Thyroid gland (tissue), 4 donors: ENCODE measurements around the gene TBCC. TPM values are rescaled to one million over a fixed set of nuclear protein-coding genes. Genes with fewer than 3 reads are reported as not detected.
A peak's percentile ranks its signal among the peaks of the same experiment; 100 is the strongest.

Experiments
- DNase-seq, 2 donors: peaks; one replicate each; pipeline ENCODE4 v3.0.0-alpha.2; 2019
- H3K27ac ChIP-seq, 3 donors: fragments of 200-600 bp; sonication (generic); 1 replicate in 2 of 3; 2 replicates in 1 of 3; pipeline ENCODE4 v1.5.1; 2016 to 2019; ENCODE audit warnings: mild to moderate bottlenecking in 1 of 3, moderate library complexity in 1 of 3
- H3K27me3 ChIP-seq: fragments of 200-600 bp; sonication (generic); one replicate; pipeline ENCODE4 v1.5.1; 2019
- H3K36me3 ChIP-seq, 2 donors: fragments of 200-600 bp; sonication (generic); one replicate each; pipeline ENCODE4 v1.5.1; 2016 to 2019
- H3K4me1 ChIP-seq, 2 donors: fragments of 200-600 bp; sonication (generic); one replicate each; pipeline ENCODE4 v1.5.1; 2017 to 2019
- H3K4me3 ChIP-seq, 3 donors: fragments of 200-600 bp; sonication (generic); replicated peaks in 1 of 3; 1 replicate in 2 of 3; 2 replicates in 1 of 3; pipeline ENCODE4 v1.5.1; 2016; ENCODE audit warnings: mild to moderate bottlenecking in 1 of 3
- H3K9me3 ChIP-seq: fragments of 200-600 bp; sonication (generic); one replicate; pipeline ENCODE4 v1.5.1; 2017
- POLR2A ChIP-seq, 2 donors: fragments of 450-650 bp; IDR thresholded peaks; one replicate each; pipeline ENCODE4 v1.6.1; 2017; ENCODE audit warnings: antibody characterized with exemption in 2 of 2, mild to moderate bottlenecking in 2 of 2, moderate library complexity in 1 of 2
- WGBS, 2 donors: methylation state at CpG; one replicate each; pipeline ENCODE4 v1.1.5; 2017; 5-methylcytosine and 5-hydroxymethylcytosine counted together
- intact Hi-C: fragments of 100-400 bp; cut with DNase I; formaldehyde crosslinking; loops from one replicate; pipeline ENCODE4 v1.15.1; 2023
- total RNA-seq, 4 donors: library from RNA; depleted of rRNA; stranded (reverse); fragments of >200 nt; gene quantifications; one replicate each; pipeline ENCODE4 v1.2.3, GENCODE V29; 2016
- TF ChIP-seq, protein P1 (sequence below), 6 experiments: fragments of 200-600 bp in 3 of 6; fragments of 450-650 bp in 3 of 6; sonication (generic) in 3 of 6; IDR thresholded peaks; one replicate each; pipeline ENCODE4 v1.5.1; 2016 to 2019; ENCODE audit warnings: antibody characterized with exemption in 6 of 6, mild to moderate bottlenecking in 2 of 6, inconsistent platforms in 1 of 6, moderate library complexity in 1 of 6

Gene TBCC
- total RNA-seq, 4 donors from 2014 or later, result 37.2 to 48.9 (median 48.4) TPM

DNA sequence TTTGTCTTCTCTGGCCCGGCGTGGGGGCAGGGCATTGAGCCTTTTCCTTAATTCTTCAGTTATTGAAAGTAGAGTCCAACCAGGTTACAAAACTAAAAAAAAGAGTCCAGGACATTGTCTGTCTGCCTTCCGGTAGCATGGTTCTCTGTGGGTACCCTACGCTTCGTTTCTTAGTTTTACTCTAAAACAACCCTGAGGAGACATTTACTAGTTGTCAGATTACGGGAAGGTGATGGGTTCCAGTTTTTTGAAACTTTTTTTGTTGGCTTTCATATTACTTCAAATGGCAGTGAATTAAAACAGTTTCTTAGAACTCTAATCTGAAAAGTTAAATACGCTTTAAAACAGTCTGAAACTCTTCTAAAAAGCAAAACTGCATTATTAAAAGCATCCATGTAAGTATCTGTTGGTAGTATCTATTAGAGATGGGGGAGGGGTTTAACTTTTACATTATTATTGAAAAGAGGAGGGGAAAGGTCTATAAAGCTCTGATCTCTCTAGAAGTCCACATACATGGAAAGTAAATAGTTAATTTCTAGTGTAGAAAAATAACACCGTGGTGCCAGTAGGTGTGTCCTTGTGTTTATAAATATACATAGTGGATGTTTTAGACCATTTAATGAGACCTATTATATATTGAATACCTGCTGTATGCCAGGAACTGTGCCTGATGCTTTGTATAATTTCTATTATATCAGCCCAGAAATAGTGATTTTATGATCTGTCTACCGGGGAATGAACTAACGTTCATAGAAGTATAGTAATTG lies 38.2 kb upstream of the TBCC start:
- H3K4me3 ChIP-seq, result peak overlapping the region; percentile 77 to 92 (median 90)
- H3K4me1 ChIP-seq, result peaks cover 40 to 63% of the 10 kb centered on the region in 2 donors
- no peak for DNase-seq
- 1% methylated on average over 10 of the region's 10 CpGs for WGBS, 2 donors
- H3K27me3 ChIP-seq, result no peaks in the 10 kb centered on the region
- H3K36me3 ChIP-seq, result no peaks in the 10 kb centered on the region
- peak overlapping the region; percentile 100 for H3K27ac ChIP-seq
- TF ChIP-seq, protein P1, sequence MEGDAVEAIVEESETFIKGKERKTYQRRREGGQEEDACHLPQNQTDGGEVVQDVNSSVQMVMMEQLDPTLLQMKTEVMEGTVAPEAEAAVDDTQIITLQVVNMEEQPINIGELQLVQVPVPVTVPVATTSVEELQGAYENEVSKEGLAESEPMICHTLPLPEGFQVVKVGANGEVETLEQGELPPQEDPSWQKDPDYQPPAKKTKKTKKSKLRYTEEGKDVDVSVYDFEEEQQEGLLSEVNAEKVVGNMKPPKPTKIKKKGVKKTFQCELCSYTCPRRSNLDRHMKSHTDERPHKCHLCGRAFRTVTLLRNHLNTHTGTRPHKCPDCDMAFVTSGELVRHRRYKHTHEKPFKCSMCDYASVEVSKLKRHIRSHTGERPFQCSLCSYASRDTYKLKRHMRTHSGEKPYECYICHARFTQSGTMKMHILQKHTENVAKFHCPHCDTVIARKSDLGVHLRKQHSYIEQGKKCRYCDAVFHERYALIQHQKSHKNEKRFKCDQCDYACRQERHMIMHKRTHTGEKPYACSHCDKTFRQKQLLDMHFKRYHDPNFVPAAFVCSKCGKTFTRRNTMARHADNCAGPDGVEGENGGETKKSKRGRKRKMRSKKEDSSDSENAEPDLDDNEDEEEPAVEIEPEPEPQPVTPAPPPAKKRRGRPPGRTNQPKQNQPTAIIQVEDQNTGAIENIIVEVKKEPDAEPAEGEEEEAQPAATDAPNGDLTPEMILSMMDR (IDR thresholded peaks at IDR 0.05), result no peak
- TF ChIP-seq POLR2A (IDR thresholded peaks at IDR 0.05), result no peak
- intact Hi-C loops, result no loop called here
- no peaks in the 10 kb centered on the region for H3K9me3 ChIP-seq

DNA sequence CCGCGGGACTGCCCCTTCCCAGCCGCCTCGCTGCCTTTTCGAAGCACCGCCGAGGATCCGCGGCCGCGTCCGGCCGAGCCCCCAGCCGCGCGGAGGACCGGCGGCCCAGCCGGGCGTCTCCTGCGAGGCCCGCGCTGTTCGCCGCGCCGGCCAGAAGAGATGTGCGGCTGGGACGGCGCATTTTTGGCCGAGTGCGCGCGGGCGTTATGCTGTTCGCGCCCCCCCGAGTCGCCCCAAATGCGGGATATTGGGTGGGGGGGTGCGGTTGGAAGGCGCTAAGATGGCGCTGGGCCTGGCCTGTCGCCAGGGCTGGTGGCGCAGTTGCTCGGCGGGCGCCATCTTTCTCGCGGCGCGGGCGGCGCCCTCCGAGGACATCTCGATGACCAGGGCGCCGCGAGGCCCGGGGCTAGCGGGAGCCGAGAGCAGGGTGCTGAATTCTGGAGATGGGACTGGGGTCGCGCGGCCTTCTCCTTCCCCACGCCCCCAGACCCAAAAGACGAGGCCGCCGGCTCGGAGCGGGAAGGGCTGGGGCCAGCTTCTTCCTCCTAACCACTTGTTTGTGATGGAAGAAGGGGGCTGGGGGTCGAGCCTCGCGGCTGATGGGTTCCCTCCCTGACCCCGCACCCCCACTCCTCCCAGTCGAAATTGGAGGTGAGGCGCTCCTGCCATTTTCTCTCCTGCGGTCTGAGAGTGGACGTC lies 37.4 kb upstream of the TBCC start:
- Histone ChIP-seq H3K4me1 (peaks cover 40 to 62% of the 10 kb centered on the region in 2 donors), H3K27ac (peak overlapping the region; percentile 100), H3K36me3 (no peaks in the 10 kb centered on the region), H3K4me3 (peak overlapping the region; percentile 77 to 92 (median 90)), H3K27me3 (no peaks in the 10 kb centered on the region), H3K9me3 (no peaks in the 10 kb centered on the region)
- peak; percentile 17 to 68 for TF ChIP-seq POLR2A (IDR thresholded peaks at IDR 0.05)
- TF ChIP-seq, protein P1 (IDR thresholded peaks at IDR 0.05), result no peak
- 0 to 1% methylated on average over 14 to 17 of the region's 79 CpGs for WGBS, 2 donors
- intact Hi-C loops, result no loop called here
- peak; percentile 77 for DNase-seq

DNA sequence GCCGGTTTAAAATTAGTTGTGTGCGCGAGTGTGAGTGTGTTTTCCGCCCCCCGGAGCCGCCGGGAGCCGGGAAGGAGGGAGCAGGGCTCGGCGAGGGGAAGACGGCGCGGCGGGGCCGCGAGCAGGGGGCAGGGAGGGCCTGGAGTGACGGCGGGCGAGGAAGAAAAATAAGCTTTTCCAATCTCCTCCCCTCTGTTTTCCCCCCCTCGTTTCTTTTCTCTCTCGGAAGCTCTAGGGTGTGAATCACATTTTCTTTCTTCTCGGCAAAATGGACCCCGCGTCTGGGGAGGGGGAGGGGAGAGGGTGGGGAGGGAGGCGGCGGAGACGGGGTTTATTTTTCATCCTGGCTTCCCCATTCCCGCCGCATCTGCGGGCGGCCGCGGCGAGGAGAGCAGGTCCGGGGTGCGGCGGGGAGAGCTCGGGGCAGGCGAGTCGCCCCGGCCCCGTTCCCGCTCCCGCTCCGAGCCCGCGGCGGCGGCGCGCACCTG lies 36.8 kb upstream of the TBCC start:
- H3K4me1 ChIP-seq, result peaks cover 40 to 62% of the 10 kb centered on the region in 2 donors
- H3K4me3 ChIP-seq, result peak overlapping the region; percentile 77 to 92 (median 90)
- peak; percentile 75 to 78 for TF ChIP-seq POLR2A (IDR thresholded peaks at IDR 0.05)
- TF ChIP-seq, protein P1 (IDR thresholded peaks at IDR 0.05), result no peak
- intact Hi-C loops, result no loop called here
- no peaks in the 10 kb centered on the region for H3K36me3 ChIP-seq
- no peaks in the 10 kb centered on the region for H3K9me3 ChIP-seq
- H3K27me3 ChIP-seq, result no peaks in the 10 kb centered on the region
- H3K27ac ChIP-seq, result peak overlapping the region; percentile 100
- 0 to 1% methylated on average over 34 to 42 of the region's 51 CpGs for WGBS, 2 donors
- DNase-seq, result peak; percentile 82 to 84

DNA sequence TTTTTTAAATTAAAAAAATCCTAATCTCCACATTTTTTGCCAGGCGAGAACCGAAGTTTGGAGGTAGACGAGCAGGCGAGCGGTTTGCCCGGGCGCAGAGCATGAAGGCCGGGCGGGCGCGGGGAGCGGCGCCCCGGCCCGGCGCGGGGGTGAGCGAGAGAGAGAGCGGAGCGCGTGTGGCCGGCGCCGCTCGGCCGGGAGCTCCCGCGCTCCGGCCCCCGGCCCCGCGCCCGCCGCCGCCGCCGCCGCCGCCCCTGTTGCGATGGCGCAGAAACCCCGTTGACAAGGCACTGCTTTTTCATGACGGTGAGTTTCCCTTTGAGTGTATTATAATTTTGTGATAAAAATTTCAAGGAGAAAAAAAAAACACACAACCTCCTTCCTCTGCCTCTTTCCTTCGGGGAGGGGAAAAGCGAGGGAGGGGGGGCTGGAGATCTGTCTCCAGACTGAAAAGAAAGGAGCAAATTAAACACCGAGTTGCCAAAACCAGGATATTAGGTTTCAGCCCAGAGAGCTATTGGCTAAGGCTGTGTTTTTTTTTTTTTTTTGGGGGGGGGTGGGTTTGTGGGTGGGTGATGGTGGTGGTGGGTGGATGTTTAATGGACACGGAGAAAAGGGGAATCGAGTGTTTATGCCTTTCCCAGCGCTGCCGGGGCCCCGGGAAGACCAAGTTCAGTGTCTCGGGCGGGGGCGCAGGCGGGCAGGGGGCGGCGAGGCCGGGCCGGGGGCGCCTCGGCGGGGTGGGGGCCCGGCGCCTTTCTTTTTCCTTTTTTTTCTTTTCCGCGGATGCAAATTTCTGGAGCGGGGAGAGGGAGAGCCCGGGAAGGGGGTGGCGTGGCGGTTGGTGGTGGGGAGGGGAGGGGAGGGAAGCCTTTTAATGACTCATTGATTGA lies 36.1 kb upstream of the TBCC start, which contains the start of gene BICRAL:
Gene BICRAL, plus strand, starts transcription at position 257 of the 893 bp plus-strand sequence. CDS start 39,971 bp downstream, outside the sequence.
- TF ChIP-seq POLR2A (IDR thresholded peaks at IDR 0.05), result peak in 1 of 2 donors; percentile 52
- TF ChIP-seq, protein P1 (IDR thresholded peaks at IDR 0.05), result no peak
- peak within 1 kb of the TSS; percentile 100 for H3K27ac ChIP-seq
- no peaks in the 10 kb centered on the region for H3K9me3 ChIP-seq
- H3K4me3 ChIP-seq, result peak within 1 kb of the TSS; percentile 77 to 92 (median 90)
- H3K27me3 ChIP-seq, result no peaks in the 10 kb centered on the region
- intact Hi-C loops, result no loop called here
- peak; percentile 58 to 68 for DNase-seq
- peaks cover 39 to 60% of the 10 kb centered on the region in 2 donors for H3K4me1 ChIP-seq
- 0 to 1% methylated on average over 40 to 64 of the region's 70 CpGs for WGBS, 2 donors
- no peaks in the 10 kb centered on the region for H3K36me3 ChIP-seq
